Choroid plexus epithelial cell (primary cell): Measurements from ENCODE around the gene ZNF688.
"Not testable (repeated sequence)": the region's sequence is repeated elsewhere in the genome, so short reads cannot be mapped to it uniquely, and the experiment has no call there.

Source experiments
- DNase-seq: peaks from one replicate; pipeline ENCODE4 v3.0.0-alpha.2; 2010; ENCODE audit warnings: low read depth
- H3K4me3 ChIP-seq: 2 replicates; pipeline ENCODE4 v1.5.1; 2011; ENCODE audit warnings: low read depth, mild to moderate bottlenecking, control low read depth, low read length, moderate library complexity
- TF ChIP-seq, protein P1 (sequence below): conservative IDR thresholded peaks from 2 replicates; pipeline ENCODE4 v1.5.1; 2011; ENCODE audit warnings: low read depth, mild to moderate bottlenecking, control low read depth, inconsistent platforms, low read length, moderate library complexity

ZNF688 gene

DNA sequence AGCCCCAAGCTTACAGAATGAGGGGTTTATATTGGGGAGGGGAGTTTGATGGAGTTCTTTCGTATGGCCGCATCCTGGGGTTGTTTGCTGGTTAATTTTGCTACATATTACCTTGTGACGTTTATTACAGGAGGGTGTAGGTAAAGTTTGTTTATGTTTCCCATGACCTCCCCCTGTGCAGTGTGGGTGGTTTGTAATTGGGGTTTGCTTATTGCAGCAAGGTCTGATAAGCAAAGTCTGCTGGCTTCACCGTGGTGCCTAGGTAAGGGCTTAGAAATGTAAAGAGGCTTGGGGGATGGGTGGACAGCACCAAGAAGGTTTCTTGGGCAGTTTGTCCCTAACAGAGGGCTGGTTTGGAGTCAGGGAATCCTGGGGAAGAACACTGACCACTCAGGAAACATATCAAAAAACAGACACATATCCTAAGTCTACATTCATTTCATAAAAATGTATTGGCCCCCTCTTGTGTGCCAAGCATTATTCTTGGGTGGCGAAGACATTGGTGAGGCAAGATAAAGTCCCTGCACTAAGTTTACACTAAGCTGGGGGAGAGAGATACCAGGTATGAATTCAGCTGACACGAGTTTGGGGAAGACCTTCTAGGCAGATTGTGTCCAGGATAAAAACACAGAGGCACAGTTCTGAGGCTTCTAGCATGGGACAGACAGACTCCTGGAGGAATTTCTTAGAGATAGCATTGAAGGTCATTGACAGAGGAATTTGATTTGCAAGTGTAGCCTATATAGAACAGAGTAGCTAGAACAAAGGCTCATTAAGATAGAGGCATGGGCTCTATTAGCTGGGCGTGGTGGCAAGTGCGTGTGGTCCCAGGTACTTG, 22.9 kb downstream of the ZNF688 start:
- TF ChIP-seq, protein P1, sequence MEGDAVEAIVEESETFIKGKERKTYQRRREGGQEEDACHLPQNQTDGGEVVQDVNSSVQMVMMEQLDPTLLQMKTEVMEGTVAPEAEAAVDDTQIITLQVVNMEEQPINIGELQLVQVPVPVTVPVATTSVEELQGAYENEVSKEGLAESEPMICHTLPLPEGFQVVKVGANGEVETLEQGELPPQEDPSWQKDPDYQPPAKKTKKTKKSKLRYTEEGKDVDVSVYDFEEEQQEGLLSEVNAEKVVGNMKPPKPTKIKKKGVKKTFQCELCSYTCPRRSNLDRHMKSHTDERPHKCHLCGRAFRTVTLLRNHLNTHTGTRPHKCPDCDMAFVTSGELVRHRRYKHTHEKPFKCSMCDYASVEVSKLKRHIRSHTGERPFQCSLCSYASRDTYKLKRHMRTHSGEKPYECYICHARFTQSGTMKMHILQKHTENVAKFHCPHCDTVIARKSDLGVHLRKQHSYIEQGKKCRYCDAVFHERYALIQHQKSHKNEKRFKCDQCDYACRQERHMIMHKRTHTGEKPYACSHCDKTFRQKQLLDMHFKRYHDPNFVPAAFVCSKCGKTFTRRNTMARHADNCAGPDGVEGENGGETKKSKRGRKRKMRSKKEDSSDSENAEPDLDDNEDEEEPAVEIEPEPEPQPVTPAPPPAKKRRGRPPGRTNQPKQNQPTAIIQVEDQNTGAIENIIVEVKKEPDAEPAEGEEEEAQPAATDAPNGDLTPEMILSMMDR, result no peak
- H3K4me3 ChIP-seq, result no peak overlapping the region
- no peak for DNase-seq

DNA sequence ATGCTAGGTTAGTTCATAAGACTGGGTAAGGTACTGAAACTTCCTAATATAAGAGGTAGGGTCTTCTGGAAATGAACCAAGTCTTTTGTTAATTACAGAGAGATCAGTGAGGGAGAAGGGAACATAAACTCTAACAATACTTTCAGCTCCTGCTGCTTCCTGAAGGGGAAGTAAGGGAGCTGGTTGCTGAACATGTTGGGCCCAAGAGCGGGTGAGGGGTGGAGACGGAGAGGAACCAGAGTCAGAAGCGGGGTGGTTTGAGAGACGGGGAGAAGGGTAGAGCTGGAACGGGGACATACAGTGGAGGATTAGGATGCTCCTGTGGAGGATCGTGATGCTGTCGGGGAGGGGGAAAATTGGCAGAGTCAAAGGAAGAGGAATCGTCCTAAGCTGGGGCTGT, 25.4 kb downstream of the ZNF688 start:
- DNase-seq, result no peak
- TF ChIP-seq, protein P1, result no peak
- H3K4me3 ChIP-seq, result no peak overlapping the region

DNA sequence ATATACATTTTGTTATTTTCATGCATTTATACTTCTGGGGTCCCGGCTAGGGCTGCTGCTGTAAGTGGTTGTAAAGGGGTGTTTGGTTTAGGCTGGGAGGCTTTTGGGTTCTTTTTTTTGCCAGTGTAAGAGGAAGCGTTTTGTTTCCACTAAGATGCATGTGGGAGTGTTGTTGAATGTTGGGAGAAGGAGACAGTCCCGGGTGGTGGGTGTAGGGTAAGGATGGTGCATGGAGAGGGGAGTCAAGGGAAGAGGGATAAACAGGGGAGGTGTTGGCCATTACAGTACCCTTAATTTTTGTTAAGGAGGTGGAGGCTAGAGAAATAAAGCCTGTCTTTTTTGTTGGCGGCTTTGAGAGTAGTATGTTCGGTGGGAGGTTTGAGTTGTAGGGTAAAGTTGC, 28.4 kb downstream of the ZNF688 start:
- no peak overlapping the region for H3K4me3 ChIP-seq
- TF ChIP-seq, protein P1, result no peak
- no peak for DNase-seq

DNA sequence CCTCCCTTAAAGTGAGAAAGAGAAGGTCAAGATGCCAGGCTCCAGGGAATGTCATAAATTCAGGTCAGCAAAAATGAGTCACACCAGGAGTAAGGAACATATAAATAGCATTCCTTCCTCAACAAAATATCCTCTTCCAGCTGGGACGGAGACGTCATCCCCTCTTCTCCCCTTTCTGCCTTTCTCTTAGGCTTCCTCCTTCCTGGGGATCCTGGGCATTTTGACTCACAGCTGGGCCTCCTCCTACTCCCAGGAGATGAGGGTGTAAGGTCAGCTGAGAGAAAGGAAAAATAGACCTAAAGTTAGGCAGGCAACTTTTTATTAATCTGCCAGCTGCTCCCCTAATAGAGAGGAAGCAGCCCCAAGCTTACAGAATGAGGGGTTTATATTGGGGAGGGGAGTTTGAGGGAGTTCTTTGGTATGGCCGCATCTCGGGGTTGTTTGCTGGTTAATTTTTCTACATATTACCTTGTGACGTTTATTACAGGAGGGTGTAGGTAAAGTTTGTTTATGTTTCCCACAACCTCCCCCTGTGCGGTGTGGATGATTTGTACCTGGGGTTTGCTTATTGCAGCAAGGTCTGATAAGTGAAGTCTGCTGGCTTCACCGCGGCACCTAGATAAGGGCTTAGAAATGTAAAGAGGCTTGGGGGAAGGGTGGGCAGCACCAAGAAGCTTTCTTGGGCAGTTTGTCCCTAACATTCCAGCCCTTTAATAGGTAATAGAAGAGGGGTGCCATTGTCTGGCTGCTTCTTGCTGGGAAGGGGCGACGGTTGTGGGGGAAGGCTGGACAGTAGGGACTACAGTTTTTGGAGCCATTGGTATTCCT, 29.8 kb downstream of the ZNF688 start:
- TF ChIP-seq, protein P1, result no peak
- DNase-seq, result peak; percentile 44
- no peak overlapping the region for H3K4me3 ChIP-seq

DNA sequence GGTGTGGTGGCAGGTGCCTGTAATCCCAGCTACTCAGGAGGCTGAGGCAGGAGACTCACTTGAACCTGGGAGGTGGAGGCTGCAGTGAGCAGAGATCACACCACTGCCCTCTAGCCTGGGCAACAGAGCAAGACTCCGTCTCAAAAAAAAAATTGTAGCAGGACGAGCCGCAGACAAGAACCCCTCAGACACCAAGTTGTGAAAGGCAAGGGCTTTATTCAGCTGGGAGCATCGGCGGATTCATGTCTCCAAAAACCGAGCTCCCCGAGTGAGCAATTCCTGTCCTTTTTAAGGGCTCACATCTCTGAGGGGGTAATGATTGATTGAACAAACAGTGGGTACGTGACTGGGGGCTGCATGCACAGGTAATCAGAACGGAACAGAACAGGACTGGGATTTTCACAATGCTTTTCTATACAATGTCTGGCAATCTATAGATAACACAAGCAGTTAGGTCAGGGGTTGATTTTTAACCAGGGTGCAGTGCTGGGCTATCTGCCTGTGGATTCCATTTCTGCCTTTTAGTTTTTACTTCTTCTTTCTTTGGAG, 30.5 kb downstream of the ZNF688 start:
- not testable (repeated sequence) for H3K4me3 ChIP-seq, DNase-seq

DNA sequence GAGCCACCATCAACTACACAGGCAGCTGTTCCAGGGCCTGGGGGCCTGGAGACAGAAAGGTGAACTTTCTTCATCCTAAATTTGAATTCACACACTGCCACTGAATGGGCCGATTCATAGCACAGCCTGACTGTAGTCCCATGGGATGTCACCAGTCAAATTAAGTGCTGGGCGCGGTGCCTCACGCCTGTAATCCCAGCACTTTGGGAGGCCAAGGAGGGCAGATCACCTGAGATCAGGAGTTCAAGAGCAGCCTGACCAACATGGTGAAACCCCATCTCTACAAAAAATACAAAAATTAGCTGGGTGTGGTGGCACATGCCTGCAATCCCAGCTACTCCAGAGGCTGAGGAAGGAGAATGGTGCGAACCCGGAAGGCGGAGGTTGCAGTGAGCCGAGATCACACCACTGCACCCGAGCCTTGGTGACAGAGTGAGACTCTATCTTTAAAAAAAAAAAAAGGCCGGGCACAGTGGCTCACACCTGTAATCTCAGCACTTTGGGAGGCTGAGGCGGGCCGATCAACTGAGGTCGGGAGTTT, 31.5 kb downstream of the ZNF688 start:
- not testable (repeated sequence) for DNase-seq, H3K4me3 ChIP-seq

DNA sequence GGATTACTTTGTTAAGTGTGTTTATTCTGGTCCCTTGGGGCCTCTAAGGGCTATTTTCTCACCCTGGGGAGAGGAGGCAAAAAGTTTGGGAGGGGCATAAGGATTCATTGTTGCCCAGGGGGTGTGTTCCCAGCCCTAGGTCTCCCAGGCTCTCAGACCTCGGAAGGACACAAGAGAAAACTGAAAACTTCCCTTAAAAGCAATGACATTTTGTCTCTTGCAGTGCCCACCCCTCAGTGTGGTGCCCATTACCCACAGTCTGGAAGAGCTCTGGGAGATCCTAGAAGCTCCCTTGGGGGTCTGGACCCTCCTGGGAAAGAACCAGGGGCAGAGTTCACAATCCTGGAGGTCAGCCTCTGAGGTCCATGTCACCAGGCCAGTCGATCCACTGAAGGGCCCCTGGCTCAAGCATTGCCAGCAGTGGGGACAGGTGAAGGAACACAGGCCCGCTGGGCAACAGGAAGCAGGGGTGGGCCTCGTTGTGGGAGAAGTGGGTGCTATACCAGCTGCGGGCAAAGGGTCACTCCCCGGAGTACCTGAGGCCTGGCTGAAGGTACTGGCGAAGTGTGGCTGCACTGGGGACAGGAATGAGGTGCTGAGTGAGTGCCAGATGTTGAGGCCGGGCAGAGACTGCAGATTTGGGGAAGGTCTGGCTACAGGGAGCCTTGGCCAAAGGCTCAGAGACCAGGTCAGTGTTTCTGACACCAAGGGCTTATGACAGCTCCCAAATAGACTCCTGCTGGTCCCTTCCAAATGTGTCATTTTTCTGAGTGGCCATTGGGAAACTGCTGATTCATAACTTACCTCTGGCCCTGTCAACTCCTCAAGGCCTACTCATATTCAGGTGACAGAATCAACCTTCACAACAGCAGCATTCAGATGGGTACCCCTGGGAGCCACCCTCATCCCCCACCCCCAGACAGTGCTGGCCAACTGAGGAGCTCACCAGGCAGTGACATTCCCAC, 32.2 kb downstream of the ZNF688 start:
- TF ChIP-seq, protein P1, result no peak
- DNase-seq, result no peak
- H3K4me3 ChIP-seq, result no peak overlapping the region

DNA sequence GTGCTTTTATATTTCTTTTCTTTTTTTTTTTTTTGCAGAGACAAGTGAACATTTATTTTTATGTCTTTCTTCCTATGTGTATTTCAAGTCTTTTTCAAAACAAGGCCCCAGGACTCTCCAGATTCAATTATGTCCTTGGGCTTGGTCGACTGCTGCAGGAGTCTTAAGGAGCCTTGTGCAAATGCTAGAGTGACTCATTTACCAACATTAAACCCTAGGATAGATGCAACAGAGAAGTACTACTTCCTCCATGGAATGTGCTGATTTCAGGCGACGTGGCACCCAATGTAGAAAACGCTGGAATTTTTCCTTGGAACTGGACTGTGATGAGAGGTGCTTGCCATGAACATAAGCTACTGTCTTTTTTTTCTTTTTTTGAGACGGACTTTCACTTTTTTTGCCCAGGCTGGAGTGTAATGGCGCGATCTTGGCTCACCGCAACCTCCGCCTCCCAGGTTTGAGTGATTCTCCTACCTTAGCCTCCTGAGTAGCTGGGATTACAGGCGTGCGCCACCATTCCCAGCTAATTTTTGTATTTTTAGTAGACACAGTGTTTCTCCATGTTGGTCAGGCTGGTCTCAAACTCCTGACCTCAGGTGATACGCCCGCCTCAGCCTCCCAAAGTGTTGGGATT, 35.0 kb downstream of the ZNF688 start:
- not testable (repeated sequence) for DNase-seq, H3K4me3 ChIP-seq
